HEK293T (cell line): Measurements from ENCODE around the gene MYO5C.

ENCODE experiments used
- CTCF ChIA-PET: fragments of 350-600 bp; formaldehyde crosslinking; extraction: SDS; loops from one replicate; lab custom pipeline; 2021; ENCODE audit warnings: antibody characterized with exemption, inconsistent platforms; lab: Yijun Ruan, JAX
- POLR2A ChIA-PET: fragments of 350-600 bp; formaldehyde crosslinking; extraction: SDS; loops from one replicate; lab custom pipeline; 2020; ENCODE audit warnings: antibody characterized with exemption, inconsistent platforms; lab: Yijun Ruan, JAX
- DNase-seq: peaks from one replicate; pipeline ENCODE4 v3.0.0; 2012; ENCODE audit warnings: mixed read lengths; ENCODE audit errors: extremely low spot score
- ARNT ChIP-seq: fragments of 450-650 bp; IDR thresholded peaks from 2 replicates; pipeline ENCODE4 v1.6.1; 2017; ENCODE audit warnings: mild to moderate bottlenecking
- BHLHE40 ChIP-seq: fragments of 450-650 bp; IDR thresholded peaks from 2 replicates; pipeline ENCODE4 v1.6.1; 2016; ENCODE audit warnings: mild to moderate bottlenecking, moderate library complexity, borderline replicate concordance
- CTBP1 ChIP-seq: fragments of 450-650 bp; IDR thresholded peaks from 2 replicates; pipeline ENCODE4 v1.6.1; 2016; ENCODE audit warnings: borderline replicate concordance
- ELF4 ChIP-seq: fragments of 450-650 bp; IDR thresholded peaks from 2 replicates; pipeline ENCODE4 v1.6.1; 2017; ENCODE audit warnings: antibody characterized with exemption
- FOXA1 ChIP-seq: fragments of 450-650 bp; IDR thresholded peaks from 2 replicates; pipeline ENCODE4 v1.6.1; 2016; ENCODE audit warnings: mild to moderate bottlenecking
- FOXK2 ChIP-seq: fragments of 450-650 bp; IDR thresholded peaks from 2 replicates; pipeline ENCODE4 v1.6.1; 2016; ENCODE audit warnings: mild to moderate bottlenecking
- FOXM1 ChIP-seq: fragments of 450-650 bp; IDR thresholded peaks from 2 replicates; pipeline ENCODE4 v1.6.1; 2017; ENCODE audit warnings: mild to moderate bottlenecking, borderline replicate concordance
- HDGF ChIP-seq: fragments of 450-650 bp; IDR thresholded peaks from 2 replicates; pipeline ENCODE4 v1.6.1; 2017; ENCODE audit warnings: antibody characterized with exemption, borderline replicate concordance
- L3MBTL2 ChIP-seq: fragments of 450-650 bp; conservative IDR thresholded peaks from 2 replicates; pipeline ENCODE4 v1.6.1; 2016; ENCODE audit warnings: mild to moderate bottlenecking
- LEF1 ChIP-seq: fragments of 450-650 bp; IDR thresholded peaks from 2 replicates; pipeline ENCODE4 v1.6.1; 2017; ENCODE audit warnings: mild to moderate bottlenecking, borderline replicate concordance
- NFRKB ChIP-seq: fragments of 450-650 bp; IDR thresholded peaks from 2 replicates; pipeline ENCODE4 v1.6.1; 2016; ENCODE audit warnings: mild to moderate bottlenecking, moderate library complexity
- PKNOX1 ChIP-seq: fragments of 450-650 bp; IDR thresholded peaks from 2 replicates; pipeline ENCODE4 v1.6.1; 2016
- SP1 ChIP-seq: fragments of 450-650 bp; IDR thresholded peaks from 2 replicates; pipeline ENCODE4 v1.6.1; 2017
- SUZ12 ChIP-seq: fragments of 450-650 bp; IDR thresholded peaks from 2 replicates; pipeline ENCODE4 v1.6.1; 2016; ENCODE audit warnings: mild to moderate bottlenecking
- TARDBP ChIP-seq: fragments of 450-650 bp; IDR thresholded peaks from 2 replicates; pipeline ENCODE4 v1.6.1; 2016
- ZNF384 ChIP-seq: fragments of 450-650 bp; IDR thresholded peaks from 2 replicates; pipeline ENCODE4 v1.6.1; 2016

Gene MYO5C

GRCh38 chr15:52150043-52150825, 145.4 kb downstream of the MYO5C start:
- no peak for DNase-seq
- TF ChIP-seq FOXM1 (no peak), NFRKB (no peak), PKNOX1 (no peak), ELF4 (no peak), ZNF384 (no peak), BHLHE40 (no peak), FOXA1 (no peak), CTBP1 (no peak), SUZ12 (no peak), L3MBTL2 (no peak), ARNT (no peak), HDGF (no peak), TARDBP (no peak), SP1 (no peak), FOXK2 (no peak), LEF1 (no peak)
- ChIA-PET POLR2A (no interaction called here), CTCF (no interaction called here)

DNA sequence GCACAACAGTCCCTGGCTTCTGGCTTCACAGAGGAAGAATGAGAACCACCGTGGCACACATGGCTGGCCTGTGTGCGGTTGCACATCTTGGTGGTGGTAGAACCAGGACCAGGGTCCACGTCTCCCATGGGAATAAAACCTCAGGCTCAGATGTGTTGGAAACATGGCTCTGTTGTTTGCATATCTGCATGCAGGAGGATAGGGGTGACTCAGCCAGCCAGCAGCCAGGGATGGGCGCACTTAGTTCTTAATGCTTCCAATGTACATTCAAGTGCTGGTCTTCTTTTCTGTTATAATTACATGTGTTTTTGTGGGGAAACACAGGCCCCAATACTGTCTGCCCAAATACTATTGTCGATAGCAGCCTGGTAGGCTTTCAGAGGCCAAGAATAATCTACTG, 147.2 kb downstream of the MYO5C start:
- CTCF ChIA-PET, result interaction anchor here (1.2 kb wide), 1 partner anchor 30 kb away, joined by 3 read pairs; no protein-coding TSS in a partner anchor
- TF ChIP-seq SP1, result no peak
- no peak for TF ChIP-seq FOXK2
- no peak for TF ChIP-seq L3MBTL2
- TF ChIP-seq CTBP1, result no peak
- no peak for TF ChIP-seq ARNT
- no peak for TF ChIP-seq SUZ12
- TF ChIP-seq PKNOX1, result no peak
- TF ChIP-seq ZNF384, result no peak
- no peak for TF ChIP-seq ELF4
- TF ChIP-seq FOXM1, result no peak
- DNase-seq, result no peak
- POLR2A ChIA-PET, result no interaction called here

DNA sequence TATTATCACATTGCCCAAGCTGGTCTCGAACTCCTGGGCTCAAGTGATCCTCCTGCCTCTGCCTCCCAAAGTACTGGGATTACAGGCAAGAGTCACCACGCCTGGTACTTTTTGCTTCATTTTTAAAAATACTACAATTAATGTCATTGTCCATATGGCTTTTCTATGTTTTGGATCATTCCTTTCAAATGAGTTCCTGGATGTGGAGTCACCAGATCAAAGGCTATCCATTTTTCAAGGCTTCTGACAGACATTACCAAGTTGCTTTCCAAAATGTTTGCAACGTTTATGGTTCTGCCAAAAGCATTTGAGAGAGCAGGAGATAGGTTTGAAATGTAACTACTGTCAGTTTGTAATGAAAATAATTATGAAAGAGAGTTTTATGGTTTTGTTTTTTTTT, 148.8 kb downstream of the MYO5C start:
- no peak for DNase-seq
- CTCF ChIA-PET, result no interaction called here
- POLR2A ChIA-PET, result no interaction called here
- TF ChIP-seq NFRKB (no peak), SP1 (no peak), FOXM1 (no peak), CTBP1 (no peak), L3MBTL2 (no peak), ARNT (no peak), FOXK2 (no peak), PKNOX1 (no peak), BHLHE40 (no peak), HDGF (no peak), TARDBP (no peak)

GRCh38 chr15:52146261-52146660, 149.3 kb downstream of the MYO5C start:
- no peak for TF ChIP-seq FOXM1
- ChIA-PET POLR2A (no interaction called here), CTCF (interaction anchor here (0.7 kb wide), 1 partner anchor 45 kb away, joined by 9 read pairs; the partner anchor contains the start of gene GNB5)
- DNase-seq, result no peak

GRCh38 chr15:52144656-52145178, 150.9 kb downstream of the MYO5C start:
- DNase-seq, result no peak
- CTCF ChIA-PET, result no interaction called here
- POLR2A ChIA-PET, result no interaction called here
- no peak for TF ChIP-seq ELF4
- TF ChIP-seq L3MBTL2, result no peak
- TF ChIP-seq FOXM1, result no peak

DNA sequence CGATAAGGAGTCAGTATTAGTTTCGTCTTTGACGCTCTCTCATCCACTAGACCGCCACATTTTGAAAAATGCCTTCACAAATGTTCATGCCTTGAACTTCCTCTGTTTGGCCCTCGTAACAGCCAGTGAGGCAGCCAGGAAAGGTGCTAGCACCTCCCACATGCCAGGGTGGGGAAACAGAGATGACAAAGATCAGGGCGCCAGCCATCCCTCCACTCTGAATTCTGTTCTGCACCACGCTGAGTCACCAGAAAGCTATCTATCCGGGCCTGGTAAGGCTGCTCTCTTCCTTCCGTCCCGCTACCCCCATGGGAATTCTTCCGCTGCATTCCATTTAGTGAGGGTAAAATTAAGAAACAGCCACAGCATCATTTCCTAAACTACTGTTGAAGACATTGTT, 151.7 kb downstream of the MYO5C start:
- TF ChIP-seq L3MBTL2 (no peak), HDGF (no peak), FOXM1 (no peak), LEF1 (no peak), SUZ12 (no peak), PKNOX1 (no peak), FOXK2 (no peak), ARNT (no peak)
- ChIA-PET POLR2A (no interaction called here), CTCF (no interaction called here)

More for the DNA sequence above, 151.7 kb downstream of the MYO5C start:
- no peak for DNase-seq
